Vagina (tissue), 2 donors: ENCODE results near the gene GPC1.

Experiments used
- POLR2A ChIP-seq, 2 donors: fragments of 450-650 bp; IDR thresholded peaks; one replicate each; pipeline ENCODE4 v1.6.1; 2017; ENCODE audit warnings: antibody characterized with exemption in 2 of 2, mild to moderate bottlenecking in 2 of 2, moderate library complexity in 2 of 2
- POLR2AphosphoS5 ChIP-seq, 2 donors: sonication (generic); formaldehyde crosslinking; IDR thresholded peaks; one replicate each; pipeline ENCODE4 v1.9.0; 2017; ENCODE audit warnings: antibody characterized with exemption in 2 of 2, mild to moderate bottlenecking in 2 of 2, low read depth in 1 of 2; ENCODE audit not compliant: insufficient read depth in 1 of 2
- TF ChIP-seq, protein P1 (sequence below), 3 experiments: fragments of 450-650 bp in 2 of 3; fragments of 200-600 bp in 1 of 3; sonication (generic) in 1 of 3; IDR thresholded peaks; one replicate each; pipeline ENCODE4 v1.5.1; 2017 to 2019; ENCODE audit warnings: antibody characterized with exemption in 3 of 3, mild to moderate bottlenecking in 2 of 3, moderate library complexity in 2 of 3

DNA sequence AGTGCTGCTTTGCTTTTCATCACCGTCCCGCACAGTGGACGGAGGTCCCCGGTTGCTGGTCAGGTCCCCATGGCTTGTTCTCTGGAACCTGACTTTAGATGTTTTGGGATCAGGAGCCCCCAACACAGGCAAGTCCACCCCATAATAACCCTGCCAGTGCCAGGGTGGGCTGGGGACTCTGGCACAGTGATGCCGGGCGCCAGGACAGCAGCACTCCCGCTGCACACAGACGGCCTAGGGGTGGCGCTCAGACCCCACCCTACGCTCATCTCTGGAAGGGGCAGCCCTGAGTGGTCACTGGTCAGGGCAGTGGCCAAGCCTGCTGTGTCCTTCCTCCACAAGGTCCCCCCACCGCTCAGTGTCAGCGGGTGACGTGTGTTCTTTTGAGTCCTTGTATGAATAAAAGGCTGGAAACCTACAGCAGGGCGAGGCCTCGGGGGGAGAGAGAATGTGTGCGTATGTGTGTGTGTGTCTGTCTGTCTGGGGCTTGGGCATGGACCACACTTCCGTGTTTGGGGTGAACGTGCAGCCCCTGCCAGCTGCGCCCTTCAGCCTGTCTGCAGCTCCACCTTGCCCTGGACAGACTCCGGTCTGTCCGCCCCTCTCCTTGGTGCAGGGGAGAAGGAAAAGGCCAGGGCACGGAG, 32.3 kb downstream of the GPC1 start:
- TF ChIP-seq, protein P1, sequence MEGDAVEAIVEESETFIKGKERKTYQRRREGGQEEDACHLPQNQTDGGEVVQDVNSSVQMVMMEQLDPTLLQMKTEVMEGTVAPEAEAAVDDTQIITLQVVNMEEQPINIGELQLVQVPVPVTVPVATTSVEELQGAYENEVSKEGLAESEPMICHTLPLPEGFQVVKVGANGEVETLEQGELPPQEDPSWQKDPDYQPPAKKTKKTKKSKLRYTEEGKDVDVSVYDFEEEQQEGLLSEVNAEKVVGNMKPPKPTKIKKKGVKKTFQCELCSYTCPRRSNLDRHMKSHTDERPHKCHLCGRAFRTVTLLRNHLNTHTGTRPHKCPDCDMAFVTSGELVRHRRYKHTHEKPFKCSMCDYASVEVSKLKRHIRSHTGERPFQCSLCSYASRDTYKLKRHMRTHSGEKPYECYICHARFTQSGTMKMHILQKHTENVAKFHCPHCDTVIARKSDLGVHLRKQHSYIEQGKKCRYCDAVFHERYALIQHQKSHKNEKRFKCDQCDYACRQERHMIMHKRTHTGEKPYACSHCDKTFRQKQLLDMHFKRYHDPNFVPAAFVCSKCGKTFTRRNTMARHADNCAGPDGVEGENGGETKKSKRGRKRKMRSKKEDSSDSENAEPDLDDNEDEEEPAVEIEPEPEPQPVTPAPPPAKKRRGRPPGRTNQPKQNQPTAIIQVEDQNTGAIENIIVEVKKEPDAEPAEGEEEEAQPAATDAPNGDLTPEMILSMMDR (IDR thresholded peaks at IDR 0.05) = no peak
- TF ChIP-seq POLR2A (IDR thresholded peaks at IDR 0.05) (no peak), POLR2AphosphoS5 (IDR thresholded peaks at IDR 0.05; ENCODE audit: insufficient read depth in 1 of 2, low read depth in 1 of 2) (no peak)
